AG04450 (cell line): Measurements from ENCODE around the gene SWI5. TPM values are rescaled to one million over a fixed set of nuclear protein-coding genes. Genes with fewer than 3 reads are reported as not detected.

Source experiments
- CTCF ChIA-PET: fragments of 300-600, 350-600 bp; formaldehyde crosslinking; extraction: SDS; loops from one replicate; lab custom pipeline; 2022; ENCODE audit warnings: antibody characterized with exemption, inconsistent platforms; lab: Charles Lee
- POLR2A ChIA-PET: fragments of 350-600 bp; formaldehyde crosslinking; extraction: SDS; loops from one replicate; lab custom pipeline; 2021; ENCODE audit warnings: antibody characterized with exemption, inconsistent platforms; lab: Yijun Ruan, JAX
- DNase-seq: peaks from one replicate; pipeline ENCODE4 v3.0.0-alpha.2; 2011; ENCODE audit warnings: low read depth, low spot score
- H3K27ac ChIP-seq: one replicate; pipeline ENCODE4 v1.5.1; 2012; ENCODE audit warnings: low read depth, low read length, control low read depth
- H3K27me3 ChIP-seq: one replicate; pipeline ENCODE4 v1.6.0; 2012; ENCODE audit warnings: low read length; ENCODE audit not compliant: control insufficient read depth, insufficient read depth
- H3K4me3 ChIP-seq: 2 replicates; pipeline ENCODE4 v1.5.1; 2011; ENCODE audit warnings: mild to moderate bottlenecking, low read depth, low read length, control low read depth
- H3K9me3 ChIP-seq: 2 replicates; pipeline ENCODE4 v1.5.1; 2012; ENCODE audit warnings: low read length; ENCODE audit not compliant: control insufficient read depth, insufficient read depth
- polyA plus RNA-seq: library from polyadenylated mRNA; depleted of rRNA; stranded (reverse); fragments of >200 nt; gene quantifications from 2 replicates; pipeline ENCODE4 v1.2.3, GENCODE V29; 2011
- TF ChIP-seq, protein P1 (sequence below): IDR thresholded peaks from 2 replicates; pipeline ENCODE4 v1.5.1; 2011; ENCODE audit warnings: low read depth, low read length, control low read depth, inconsistent platforms

The SWI5 gene
- polyA plus RNA-seq, 1 experiment = 72.2 TPM

DNA sequence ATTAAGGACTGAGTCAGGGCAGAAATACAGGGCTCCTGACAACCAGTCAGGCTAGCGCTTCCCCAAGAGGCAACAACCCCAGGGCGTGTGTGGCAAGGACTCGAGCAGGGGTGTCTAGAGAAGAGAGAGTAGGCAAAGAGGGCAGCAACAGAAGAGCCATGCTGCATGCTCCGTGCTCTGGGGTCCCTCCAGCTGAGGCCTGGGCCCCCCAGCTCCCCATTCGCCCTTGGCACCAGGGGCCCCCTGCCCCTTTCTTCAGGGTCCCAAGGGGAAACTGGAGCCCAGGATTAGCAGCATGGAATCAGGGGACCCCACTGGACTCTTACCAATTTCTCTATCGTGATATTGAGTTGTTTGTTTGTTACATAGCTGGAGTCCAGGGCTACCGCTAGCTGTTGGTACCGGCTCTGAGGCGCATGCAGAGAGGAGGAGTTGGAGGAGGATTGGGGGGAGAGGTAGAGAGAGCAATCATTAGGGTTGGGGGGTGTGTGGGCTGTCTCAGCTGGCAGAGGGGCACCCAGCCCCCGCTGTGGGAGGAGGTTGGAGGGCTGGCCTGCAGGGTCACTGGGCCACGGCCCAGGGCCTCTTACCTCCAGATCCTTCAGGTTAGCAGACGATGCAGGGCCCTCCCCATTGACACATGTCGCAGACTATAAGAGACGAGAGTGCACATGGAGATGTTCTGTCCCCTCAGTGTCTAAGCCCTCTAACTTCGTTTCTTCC is 9.0 kb upstream of the SWI5 start:
- no peak for DNase-seq
- no peaks in the 10 kb centered on the region for H3K9me3 ChIP-seq
- CTCF ChIA-PET = interaction anchor here (3.8 kb wide), 1 partner anchor 12 kb away, joined by 10 read pairs; no protein-coding TSS in a partner anchor
- TF ChIP-seq, protein P1, sequence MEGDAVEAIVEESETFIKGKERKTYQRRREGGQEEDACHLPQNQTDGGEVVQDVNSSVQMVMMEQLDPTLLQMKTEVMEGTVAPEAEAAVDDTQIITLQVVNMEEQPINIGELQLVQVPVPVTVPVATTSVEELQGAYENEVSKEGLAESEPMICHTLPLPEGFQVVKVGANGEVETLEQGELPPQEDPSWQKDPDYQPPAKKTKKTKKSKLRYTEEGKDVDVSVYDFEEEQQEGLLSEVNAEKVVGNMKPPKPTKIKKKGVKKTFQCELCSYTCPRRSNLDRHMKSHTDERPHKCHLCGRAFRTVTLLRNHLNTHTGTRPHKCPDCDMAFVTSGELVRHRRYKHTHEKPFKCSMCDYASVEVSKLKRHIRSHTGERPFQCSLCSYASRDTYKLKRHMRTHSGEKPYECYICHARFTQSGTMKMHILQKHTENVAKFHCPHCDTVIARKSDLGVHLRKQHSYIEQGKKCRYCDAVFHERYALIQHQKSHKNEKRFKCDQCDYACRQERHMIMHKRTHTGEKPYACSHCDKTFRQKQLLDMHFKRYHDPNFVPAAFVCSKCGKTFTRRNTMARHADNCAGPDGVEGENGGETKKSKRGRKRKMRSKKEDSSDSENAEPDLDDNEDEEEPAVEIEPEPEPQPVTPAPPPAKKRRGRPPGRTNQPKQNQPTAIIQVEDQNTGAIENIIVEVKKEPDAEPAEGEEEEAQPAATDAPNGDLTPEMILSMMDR = no peak
- H3K27ac ChIP-seq = no peak overlapping the region
- POLR2A ChIA-PET = no interaction called here
- H3K4me3 ChIP-seq = no peak overlapping the region
- no peaks in the 10 kb centered on the region for H3K27me3 ChIP-seq

DNA sequence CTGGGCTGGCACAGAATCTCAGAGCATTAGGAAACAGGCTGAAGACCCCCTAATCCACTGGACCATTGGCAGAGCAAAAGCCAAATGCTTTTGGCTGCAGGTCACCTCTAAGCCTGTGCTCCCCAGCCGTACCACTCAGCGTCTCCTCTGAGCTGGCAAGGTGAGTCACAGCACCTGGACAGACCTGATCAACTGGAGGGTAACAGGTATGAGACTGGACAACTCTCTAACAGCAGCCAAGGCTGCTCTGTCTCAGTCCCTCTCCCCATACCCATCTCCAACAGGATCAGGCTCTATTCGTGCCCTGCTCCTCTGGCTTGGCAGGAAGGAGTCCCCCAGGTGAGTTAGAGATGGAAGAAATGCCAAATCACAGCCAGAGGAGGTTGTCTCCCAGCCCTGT is 5.0 kb upstream of the SWI5 start:
- no peak overlapping the region for H3K4me3 ChIP-seq
- H3K27me3 ChIP-seq = no peaks in the 10 kb centered on the region
- no peak for DNase-seq
- no peak overlapping the region for H3K27ac ChIP-seq
- ChIA-PET POLR2A (interaction anchor here (0.7 kb wide), 1 partner anchor 140 kb away, joined by 8 read pairs; no protein-coding TSS in a partner anchor), CTCF (interaction anchor here (0.9 kb wide), 1 partner anchor 16 kb away, joined by 4 read pairs; no protein-coding TSS in a partner anchor)
- H3K9me3 ChIP-seq = peaks cover 3% of the 10 kb centered on the region; the same call in 1 of the 2 replicates
- TF ChIP-seq, protein P1 = no peak

DNA sequence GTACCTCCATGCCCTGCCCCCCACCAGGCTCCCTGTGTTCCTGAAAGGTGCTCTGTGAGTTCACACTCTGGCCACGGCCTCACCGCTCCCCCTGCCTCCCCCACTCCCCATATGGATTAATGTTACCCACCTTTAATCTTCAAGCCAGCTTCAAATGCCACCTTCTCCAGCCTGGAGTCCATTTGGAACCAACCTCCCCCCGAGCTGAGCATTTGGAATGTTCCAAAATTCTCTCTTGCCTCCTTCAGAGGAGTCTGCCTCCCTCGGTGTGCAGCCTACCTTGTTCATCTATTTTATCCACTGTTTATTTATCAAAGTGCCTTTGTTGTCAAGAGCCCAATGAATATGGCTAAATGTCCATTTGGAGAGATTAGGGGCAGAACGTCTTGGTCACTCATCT is 4.6 kb upstream of the SWI5 start:
- Histone ChIP-seq H3K9me3 (peaks cover 3% of the 10 kb centered on the region; the same call in 1 of the 2 replicates), H3K27me3 (no peaks in the 10 kb centered on the region), H3K4me3 (no peak overlapping the region), H3K27ac (no peak overlapping the region)
- TF ChIP-seq, protein P1 = no peak
- DNase-seq = no peak
- CTCF ChIA-PET = interaction anchor here (0.9 kb wide), 1 partner anchor 16 kb away, joined by 4 read pairs; no protein-coding TSS in a partner anchor
- POLR2A ChIA-PET = interaction anchor here (0.7 kb wide), 1 partner anchor 140 kb away, joined by 8 read pairs; no protein-coding TSS in a partner anchor

DNA sequence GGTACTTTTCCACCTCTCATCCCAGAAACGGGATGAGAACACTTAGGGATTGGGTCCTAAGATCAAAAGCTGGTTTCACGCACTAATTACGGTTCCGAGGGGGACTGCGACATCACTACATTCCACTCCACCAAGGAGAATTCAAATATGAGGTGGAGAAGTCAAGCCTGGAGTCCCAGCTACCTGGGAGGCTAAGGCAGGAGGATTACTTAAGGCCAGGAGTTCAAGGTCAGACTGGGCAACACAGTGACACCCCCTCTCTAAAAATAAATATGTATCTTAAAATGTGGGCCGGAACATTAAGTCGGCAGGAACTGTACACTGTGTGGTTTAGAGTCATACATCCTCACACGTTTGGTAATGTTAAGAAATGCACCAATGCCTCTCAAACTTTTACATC is 1.8 kb upstream of the SWI5 start:
- ChIA-PET POLR2A (no interaction called here), CTCF (no interaction called here)
- peak overlapping the region; percentile 90 for H3K4me3 ChIP-seq
- H3K27ac ChIP-seq = no peak overlapping the region
- TF ChIP-seq, protein P1 = no peak
- no peaks in the 10 kb centered on the region for H3K27me3 ChIP-seq
- peaks cover 3% of the 10 kb centered on the region; the same call in 1 of the 2 replicates for H3K9me3 ChIP-seq
- DNase-seq = no peak
